ENCODE results near the gene KRTAP17-1. TPM values are rescaled to one million over a fixed set of nuclear protein-coding genes. Genes with fewer than 3 reads are reported as not detected.

The KRTAP17-1 gene
- polyA plus RNA-seq (2012; ENCODE audit: insufficient read depth, insufficient read length, low read depth), result not detected

DNA sequence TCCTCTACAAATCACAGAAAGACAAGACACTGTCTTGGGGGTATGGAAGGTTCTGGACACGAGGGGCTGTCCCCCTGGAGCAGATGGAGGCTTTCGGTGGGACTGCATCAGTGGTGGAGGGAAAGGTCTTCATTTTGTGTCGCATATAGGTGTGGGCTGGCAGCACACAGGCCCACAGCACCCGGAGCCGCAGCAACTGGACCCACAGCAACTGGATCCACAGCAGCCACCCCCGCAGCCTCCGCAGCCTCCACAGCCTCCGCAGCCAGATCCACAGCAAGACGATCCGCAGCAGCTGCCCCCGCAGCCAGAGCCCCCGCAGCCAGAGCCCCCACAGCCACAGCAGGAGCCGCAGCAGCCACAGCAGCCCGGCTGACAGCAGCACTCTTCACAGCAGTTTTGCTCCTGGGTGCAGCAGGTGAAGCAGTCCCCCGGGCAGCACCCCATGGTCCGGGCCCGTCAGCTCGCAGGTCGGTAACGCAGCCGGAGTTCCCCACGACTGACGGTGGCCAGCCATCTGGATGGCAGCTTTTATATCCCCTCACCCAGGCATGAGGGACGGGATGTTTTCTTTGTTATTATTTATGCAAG, at the start of gene KRTAP17-1:
TSS of gene KRTAP17-1 (minus strand) at position 507 of the 591 bp plus-strand sequence. CDS start at position 447, 60 bp downstream.
- peaks cover 65% of the 10 kb centered on the region for H3K27me3 ChIP-seq
- no peak within 1 kb of the TSS for H3K4me3 ChIP-seq (ENCODE audit: low read depth, low read length)
- no peak for DNase-seq
- no peaks in the 10 kb centered on the region for H3K4me1 ChIP-seq
- no peaks in the 10 kb centered on the region for H3K36me3 ChIP-seq
- no peak for TF ChIP-seq CTCF (IDR thresholded peaks at IDR 0.05; ENCODE audit: low read depth, low read length)
- no peaks in the 10 kb centered on the region for H3K9me3 ChIP-seq

- H3K36me3 ChIP-seq, result no peaks in the 10 kb centered on the region
- H3K9me3 ChIP-seq, result no peaks in the 10 kb centered on the region
- H3K27me3 ChIP-seq, result no peaks in the 10 kb centered on the region
- no peak overlapping the region for H3K4me3 ChIP-seq (ENCODE audit: low read depth, low read length)
- no peaks in the 10 kb centered on the region for H3K4me1 ChIP-seq
- TF ChIP-seq CTCF (IDR thresholded peaks at IDR 0.05; ENCODE audit: low read depth, low read length), result no peak
- DNase-seq, result no peak
Observed at GRCh38 chr17:41363881-41364280, 48.4 kb upstream of the KRTAP17-1 start.

DNA sequence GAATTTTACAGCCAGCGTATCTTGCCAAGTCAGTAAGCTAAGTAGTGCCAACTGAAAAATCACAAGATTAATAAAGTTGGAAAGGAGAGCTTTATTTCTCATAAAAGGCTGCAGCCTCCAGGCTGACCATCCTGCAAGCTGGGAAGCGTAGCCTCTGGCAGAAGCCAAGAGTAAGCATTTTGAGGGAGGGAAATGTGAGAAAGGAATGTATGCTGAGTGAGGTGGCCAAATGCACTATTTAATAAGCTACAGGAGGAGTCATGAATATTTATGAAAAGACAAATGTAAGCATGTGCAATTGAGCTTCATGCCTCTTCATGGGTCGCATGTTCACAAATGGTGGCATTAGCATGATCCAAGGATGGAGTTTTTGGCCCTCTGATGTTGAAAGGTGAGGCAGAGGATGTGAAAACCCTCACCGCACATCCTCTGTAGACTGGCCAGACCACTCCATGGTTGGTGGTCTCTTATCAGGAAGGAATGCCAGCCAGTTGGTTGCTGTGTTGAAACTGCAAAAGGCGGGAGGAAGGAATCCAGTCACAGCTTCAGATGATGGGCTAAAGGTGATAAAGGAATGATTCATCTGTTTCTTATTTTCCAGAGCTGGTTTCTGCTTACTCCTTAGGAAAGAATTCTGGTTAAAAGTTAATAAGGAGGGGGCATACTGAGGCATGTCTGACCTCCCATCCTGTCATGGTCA, 44.9 kb upstream of the KRTAP17-1 start:
- H3K27me3 ChIP-seq, result peaks cover 8% of the 10 kb centered on the region
- H3K9me3 ChIP-seq, result no peaks in the 10 kb centered on the region
- no peak for TF ChIP-seq CTCF (IDR thresholded peaks at IDR 0.05; ENCODE audit: low read depth, low read length)
- H3K4me1 ChIP-seq, result no peaks in the 10 kb centered on the region
- no peak overlapping the region for H3K4me3 ChIP-seq (ENCODE audit: low read depth, low read length)
- no peak for DNase-seq
- no peaks in the 10 kb centered on the region for H3K36me3 ChIP-seq

DNA sequence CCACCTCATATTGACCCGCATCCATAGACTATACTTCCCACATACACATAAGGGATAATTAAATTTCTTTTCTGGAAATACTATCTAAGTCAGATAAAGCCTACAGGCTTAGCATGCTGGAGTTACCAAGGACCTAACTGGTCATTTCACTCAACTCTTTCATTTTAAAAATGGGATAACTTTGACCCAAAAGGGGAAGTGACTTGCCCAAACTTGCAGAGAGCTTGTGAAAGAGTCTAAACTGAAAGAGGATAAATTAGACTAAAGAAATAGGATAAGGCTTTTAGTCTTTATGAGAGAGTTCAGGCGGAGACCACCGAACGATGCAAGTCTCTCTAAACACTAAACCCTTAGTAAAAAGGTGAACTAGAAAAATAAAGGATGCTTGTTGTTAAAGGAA, 39.0 kb upstream of the KRTAP17-1 start:
- no peaks in the 10 kb centered on the region for H3K9me3 ChIP-seq
- H3K4me3 ChIP-seq (ENCODE audit: low read depth, low read length), result no peak overlapping the region
- H3K27me3 ChIP-seq, result peaks cover 23% of the 10 kb centered on the region
- DNase-seq, result no peak
- H3K4me1 ChIP-seq, result no peaks in the 10 kb centered on the region
- no peaks in the 10 kb centered on the region for H3K36me3 ChIP-seq
- TF ChIP-seq CTCF (IDR thresholded peaks at IDR 0.05; ENCODE audit: low read depth, low read length), result no peak

GRCh38 chr17:41352597-41353366, 37.3 kb upstream of the KRTAP17-1 start:
- TF ChIP-seq CTCF (IDR thresholded peaks at IDR 0.05; ENCODE audit: low read depth, low read length), result no peak
- H3K4me3 ChIP-seq (ENCODE audit: low read depth, low read length), result no peak overlapping the region
- no peaks in the 10 kb centered on the region for H3K4me1 ChIP-seq
- DNase-seq, result no peak
- H3K9me3 ChIP-seq, result no peaks in the 10 kb centered on the region
- peaks cover 23% of the 10 kb centered on the region for H3K27me3 ChIP-seq
- H3K36me3 ChIP-seq, result no peaks in the 10 kb centered on the region

Data from BE2C (cell line).